Neural progenitor cell (in vitro differentiated cells): Measurements from ENCODE around the gene SERPINE2. TPM values are rescaled to one million over a fixed set of nuclear protein-coding genes. Genes with fewer than 3 reads are reported as not detected.

Experiments used
- DNase-seq: peaks from one replicate; pipeline ENCODE4 v3.0.0-alpha.2; 2016; ENCODE audit warnings: low spot score
- H2AFZ ChIP-seq: fragments of 200-600 bp; sonication (generic); replicated peaks from 2 replicates; pipeline ENCODE4 v1.6.1; 2016; ENCODE audit warnings: antibody characterized with exemption
- H3F3A ChIP-seq: fragments of 200-600 bp; sonication (generic); 2 replicates; pipeline ENCODE4 v1.6.1; 2016; ENCODE audit warnings: antibody characterized with exemption, low read depth
- H3K27ac ChIP-seq: fragments of 200-600 bp; sonication (generic); 2 replicates; pipeline ENCODE4 v1.5.1; 2016; ENCODE audit warnings: mild to moderate bottlenecking
- H3K27me3 ChIP-seq: fragments of 200-600 bp; sonication (generic); 2 replicates; pipeline ENCODE4 v1.6.1; 2016; ENCODE audit warnings: mild to moderate bottlenecking, moderate library complexity
- H3K36me3 ChIP-seq: fragments of 200-600 bp; sonication (generic); 2 replicates; pipeline ENCODE4 v1.5.1; 2016
- H3K4me1 ChIP-seq: fragments of 200-600 bp; sonication (generic); 2 replicates; pipeline ENCODE4 v1.6.1; 2016; ENCODE audit warnings: mixed run types
- H3K4me2 ChIP-seq: fragments of 200-600 bp; sonication (generic); 2 replicates; pipeline ENCODE4 v1.6.1; 2016
- H3K4me3 ChIP-seq: fragments of 200-600 bp; sonication (generic); 2 replicates; pipeline ENCODE4 v1.5.1; 2016
- H3K79me2 ChIP-seq: fragments of 200-600 bp; sonication (generic); 2 replicates; pipeline ENCODE4 v1.6.1; 2016; ENCODE audit warnings: low read depth
- H3K9ac ChIP-seq: fragments of 200-600 bp; sonication (generic); 2 replicates; pipeline ENCODE4 v1.6.1; 2016
- H3K9me3 ChIP-seq: fragments of 200-600 bp; sonication (generic); 2 replicates; pipeline ENCODE4 v1.5.1; 2016; ENCODE audit warnings: low read depth
- H4K20me1 ChIP-seq: fragments of 200-600 bp; sonication (generic); 2 replicates; pipeline ENCODE4 v1.6.1; 2016; ENCODE audit warnings: low read depth
- H3K27ac Mint-ChIP-seq: 3 replicates; pipeline ENCODE4 v1.8.0; 2021; ENCODE audit warnings: mixed read lengths
- H3K27me3 Mint-ChIP-seq: 2 replicates; pipeline ENCODE4 v1.8.0; 2022; ENCODE audit warnings: low read depth, mild to moderate bottlenecking, inconsistent platforms, moderate library complexity, mixed read lengths; ENCODE audit not compliant: insufficient read depth
- H3K36me3 Mint-ChIP-seq: 3 replicates; pipeline ENCODE4 v1.8.0; 2021; ENCODE audit warnings: mixed read lengths
- H3K4me1 Mint-ChIP-seq: 3 replicates; pipeline ENCODE4 v1.8.0; 2021; ENCODE audit warnings: mixed read lengths
- H3K4me3 Mint-ChIP-seq: 3 replicates; pipeline ENCODE4 v1.8.0; 2021; ENCODE audit warnings: mild to moderate bottlenecking, moderate library complexity, mixed read lengths
- H3K9me3 Mint-ChIP-seq: 3 replicates; pipeline ENCODE4 v1.8.0; 2020; ENCODE audit warnings: mixed read lengths
- CTCF ChIP-seq: fragments of 200-600 bp; sonication (generic); IDR thresholded peaks from 2 replicates; pipeline ENCODE4 v1.5.1; 2017; ENCODE audit warnings: antibody characterized with exemption, mild to moderate bottlenecking
- EZH2 ChIP-seq: fragments of 200-600 bp; sonication (generic); IDR thresholded peaks from 2 replicates; pipeline ENCODE4 v1.6.1; 2017; ENCODE audit warnings: antibody characterized with exemption, mild to moderate bottlenecking, moderate library complexity
- EZH2phosphoT487 ChIP-seq: fragments of 200-600 bp; sonication (generic); IDR thresholded peaks from 2 replicates; pipeline ENCODE4 v1.6.1; 2017; ENCODE audit warnings: antibody characterized with exemption
- total RNA-seq: library from RNA; depleted of rRNA; stranded (reverse); fragments of >200 nt; gene quantifications from 2 replicates; pipeline ENCODE4 v1.2.3, GENCODE V29; 2015; ENCODE audit warnings: low replicate concordance

The SERPINE2 gene
- total RNA-seq, result 19.6 and 28.8 TPM in 2 replicates

DNA sequence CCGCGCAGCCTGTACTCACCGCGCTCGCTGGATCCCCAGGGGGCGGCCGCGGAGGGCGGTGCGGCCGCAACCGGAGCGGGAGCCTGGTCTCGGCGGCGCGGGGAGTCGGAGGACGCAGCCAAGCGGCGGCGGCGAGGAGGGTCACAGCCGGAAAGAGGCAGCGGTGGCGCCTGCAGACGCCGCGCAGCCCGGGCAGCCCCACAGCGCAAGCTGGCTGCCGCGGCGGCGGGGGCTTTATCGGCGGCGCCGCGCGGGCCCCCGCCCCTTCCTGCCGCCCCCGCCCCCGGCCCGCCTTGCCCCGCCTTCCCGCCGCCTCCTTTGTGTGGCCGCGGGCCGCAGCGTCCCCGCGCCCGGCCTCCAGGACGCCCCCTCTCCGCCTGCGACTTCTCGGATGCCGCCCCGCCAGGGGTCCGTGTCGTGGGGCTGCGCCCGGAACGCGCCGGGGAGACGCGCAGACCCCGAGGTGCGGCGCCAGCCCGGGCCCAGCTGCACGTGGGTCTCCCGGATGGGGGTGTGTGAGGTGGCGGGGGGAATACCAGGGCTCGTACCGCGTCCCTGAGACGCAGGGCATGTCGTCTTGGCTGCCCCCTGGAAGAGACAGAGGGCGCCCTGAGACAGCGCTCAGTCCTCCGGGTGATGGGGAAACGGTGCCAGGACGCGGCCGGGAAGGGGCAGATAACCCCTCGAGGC lies at the start of gene SERPINE2:
Gene SERPINE2, minus strand, starts transcription at position 207 of the 690 bp plus-strand sequence. CDS start 37,386 bp downstream, outside the sequence.
- peaks cover 12% of the 10 kb centered on the region for H3K79me2 ChIP-seq
- peak within 1 kb of the TSS; percentile 96 for H3K4me2 ChIP-seq
- Mint-ChIP-seq H3K27ac (no peak within 1 kb of the TSS), H3K4me3 (peak within 1 kb of the TSS; percentile 93), H3K9me3 (no peaks in the 10 kb centered on the region), H3K36me3 (no peaks in the 10 kb centered on the region), H3K4me1 (peaks cover 18% of the 10 kb centered on the region), H3K27me3 (peaks cover 18% of the 10 kb centered on the region)
- H3K9ac ChIP-seq, result no peak within 1 kb of the TSS
- peaks cover 17% of the 10 kb centered on the region for H3K4me1 ChIP-seq
- no peak for TF ChIP-seq EZH2phosphoT487
- TF ChIP-seq EZH2, result peak; percentile 47
- TF ChIP-seq CTCF, result peak; percentile 52
- peaks cover 15% of the 10 kb centered on the region for H3F3A ChIP-seq
- peak within 1 kb of the TSS; percentile 86 for H3K4me3 ChIP-seq
- H3K9me3 ChIP-seq, result no peaks in the 10 kb centered on the region
- DNase-seq, result peak; percentile 88
- H3K36me3 ChIP-seq, result no peaks in the 10 kb centered on the region
- no peak within 1 kb of the TSS for H3K27ac ChIP-seq
- H4K20me1 ChIP-seq, result peaks cover 14% of the 10 kb centered on the region
- peak within 1 kb of the TSS; percentile 95 for H2AFZ ChIP-seq
- H3K27me3 ChIP-seq, result peaks cover 48% of the 10 kb centered on the region

DNA sequence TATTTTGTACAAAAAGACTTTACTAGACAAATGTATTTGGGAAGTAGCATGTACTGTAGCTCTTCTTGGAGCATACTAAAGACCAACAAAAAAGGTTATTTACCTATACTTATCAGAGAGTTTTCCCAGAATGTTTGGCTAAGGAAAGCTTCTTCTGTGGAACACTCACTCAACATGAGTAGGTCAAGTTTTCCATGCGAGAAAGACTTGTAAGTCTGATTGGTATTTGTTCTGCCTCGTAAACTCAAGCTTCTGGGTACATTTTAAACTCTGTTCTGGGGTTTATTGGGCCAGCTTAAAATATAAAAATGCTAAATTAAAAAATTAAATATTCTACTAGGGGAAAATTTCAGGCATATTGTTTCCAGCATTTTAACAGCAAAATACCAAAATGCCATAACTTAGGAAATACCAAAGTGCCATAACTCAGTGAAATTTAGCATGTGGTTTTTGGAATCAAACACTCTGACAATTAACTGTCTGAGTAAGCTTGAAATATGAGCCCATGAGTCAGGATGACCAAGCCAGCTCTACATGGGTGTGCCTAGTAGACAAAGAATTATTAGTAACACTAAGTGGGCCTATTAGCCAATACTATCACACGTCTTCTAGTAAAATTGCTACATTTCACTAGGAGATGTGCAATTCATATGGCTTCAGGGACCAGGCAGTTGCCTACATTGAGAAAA lies 47.3 kb upstream of the SERPINE2 start:
- Histone ChIP-seq H4K20me1 (no peaks in the 10 kb centered on the region), H3K4me2 (no peak overlapping the region), H3K9ac (no peak overlapping the region), H3K36me3 (no peaks in the 10 kb centered on the region), H3K9me3 (no peaks in the 10 kb centered on the region), H3F3A (no peaks in the 10 kb centered on the region), H3K27me3 (no peaks in the 10 kb centered on the region), H3K4me1 (no peaks in the 10 kb centered on the region), H3K4me3 (no peak overlapping the region), H3K79me2 (no peaks in the 10 kb centered on the region), H2AFZ (no peak overlapping the region), H3K27ac (no peak overlapping the region)
- H3K4me1 Mint-ChIP-seq, result no peaks in the 10 kb centered on the region
- H3K9me3 Mint-ChIP-seq, result no peaks in the 10 kb centered on the region
- DNase-seq, result no peak
- H3K4me3 Mint-ChIP-seq, result no peak overlapping the region
- TF ChIP-seq EZH2, result no peak
- no peak for TF ChIP-seq CTCF
- no peak for TF ChIP-seq EZH2phosphoT487
- no peak overlapping the region for H3K27ac Mint-ChIP-seq
- H3K27me3 Mint-ChIP-seq, result no peaks in the 10 kb centered on the region
- no peaks in the 10 kb centered on the region for H3K36me3 Mint-ChIP-seq

- H3K4me1 Mint-ChIP-seq, result no peaks in the 10 kb centered on the region
- no peak for TF ChIP-seq CTCF
- no peak for TF ChIP-seq EZH2phosphoT487
- no peak for TF ChIP-seq EZH2
- no peak overlapping the region for H3K27ac Mint-ChIP-seq
- H3K9me3 ChIP-seq, result no peaks in the 10 kb centered on the region
- DNase-seq, result no peak
- no peak overlapping the region for H3K4me2 ChIP-seq
- no peaks in the 10 kb centered on the region for H3K36me3 Mint-ChIP-seq
- H2AFZ ChIP-seq, result no peak overlapping the region
- no peaks in the 10 kb centered on the region for H3F3A ChIP-seq
- no peaks in the 10 kb centered on the region for H3K4me1 ChIP-seq
- no peaks in the 10 kb centered on the region for H3K9me3 Mint-ChIP-seq
- H3K9ac ChIP-seq, result no peak overlapping the region
- H3K4me3 Mint-ChIP-seq, result no peak overlapping the region
- H3K27ac ChIP-seq, result no peak overlapping the region
- H3K27me3 Mint-ChIP-seq, result no peaks in the 10 kb centered on the region
- no peaks in the 10 kb centered on the region for H3K36me3 ChIP-seq
- no peak overlapping the region for H3K4me3 ChIP-seq
- H4K20me1 ChIP-seq, result no peaks in the 10 kb centered on the region
- no peaks in the 10 kb centered on the region for H3K79me2 ChIP-seq
- no peaks in the 10 kb centered on the region for H3K27me3 ChIP-seq
Measured at GRCh38 chr2:224085811-224086210, 46.7 kb upstream of the SERPINE2 start.
